Lung (tissue), 13 donors: ENCODE measurements around the gene RNU1-2. TPM values are rescaled to one million over a fixed set of nuclear protein-coding genes. Genes with fewer than 3 reads are reported as not detected.
"Not testable (repeated sequence)": the region's sequence is repeated elsewhere in the genome, so short reads cannot be mapped to it uniquely, and the experiment has no call there.

Experiments
- ATAC-seq: fragments of 200-7000 bp; cut with Tn5 transposase; one replicate; pipeline ENCODE4 v1.9.1; 2020; ENCODE audit warnings: moderate number of reproducible peaks; ENCODE audit not compliant: insufficient read depth, low FRiP score
- DNase-seq, 3 donors: peaks; one replicate each; pipeline ENCODE4 v3.0.0-alpha.2; 2013 to 2017
- H3K27ac ChIP-seq, 2 donors: one replicate each; pipeline ENCODE4 v1.5.1; 2013; ENCODE audit warnings: mild to moderate bottlenecking in 2 of 2, moderate library complexity in 2 of 2, control low read depth in 1 of 2, inconsistent platforms in 1 of 2, low read depth in 1 of 2, low read length in 1 of 2
- H3K27me3 ChIP-seq, 3 donors: one replicate each; pipeline ENCODE4 v1.5.1; 2013; ENCODE audit warnings: low read length in 2 of 3; ENCODE audit not compliant: control insufficient read depth in 3 of 3, insufficient read depth in 3 of 3
- H3K36me3 ChIP-seq, 4 donors: one replicate each; pipeline ENCODE4 v1.5.1; 2013; ENCODE audit warnings: low read length in 4 of 4, mild to moderate bottlenecking in 1 of 4, moderate library complexity in 1 of 4; ENCODE audit not compliant: control insufficient read depth in 4 of 4, insufficient read depth in 4 of 4
- H3K4me1 ChIP-seq, 5 donors: one replicate each; pipeline ENCODE4 v1.5.1; 2013; ENCODE audit warnings: low read length in 5 of 5, mild to moderate bottlenecking in 2 of 5, moderate library complexity in 1 of 5; ENCODE audit not compliant: control insufficient read depth in 5 of 5, insufficient read depth in 5 of 5
- H3K4me3 ChIP-seq: one replicate; pipeline ENCODE4 v1.5.1; 2013; ENCODE audit warnings: mild to moderate bottlenecking, control low read depth, moderate library complexity
- H3K9ac ChIP-seq, 2 donors: one replicate each; pipeline ENCODE4 v1.5.1; 2013; ENCODE audit warnings: low read length in 2 of 2, control low read depth in 1 of 2; ENCODE audit not compliant: insufficient read depth in 1 of 2
- H3K9me3 ChIP-seq, 4 donors: one replicate each; pipeline ENCODE4 v1.5.1; 2013; ENCODE audit warnings: low read length in 3 of 4, mild to moderate bottlenecking in 1 of 4, moderate library complexity in 1 of 4; ENCODE audit not compliant: control insufficient read depth in 4 of 4, insufficient read depth in 3 of 4
- whole genome bisulfite sequencing, 2 donors: extraction: QIAGEN DNeasy Blood & Tissue Kit; methylation state at CpG; one replicate each; pipeline ENCODE4 v1.1.7; 2013; 5-methylcytosine and 5-hydroxymethylcytosine counted together
- polyA plus RNA-seq, 2 donors: library from polyadenylated mRNA; stranded (reverse); fragments of 200-250 nt; gene quantifications; one replicate each; pipeline ENCODE4 v1.2.1, GENCODE V29; 2013
- small RNA-seq: library from RNA; depleted of rRNA; stranded (forward); fragments of <200 nt; gene quantifications from one replicate; pipeline ENCODE3, GENCODE V24; 2014; ENCODE audit warnings: low replicate concordance
- total RNA-seq, 2 donors: library from RNA; depleted of rRNA in 1 of 2; stranded (reverse); fragments of >200 nt in 1 of 2; gene quantifications; one replicate each; pipeline ENCODE4 v1.2.1, GENCODE V29; 2014 to 2021
- TF ChIP-seq, protein P1 (sequence below): IDR thresholded peaks from 2 replicates; pipeline ENCODE4 v1.5.1; 2012; ENCODE audit warnings: mild to moderate bottlenecking; ENCODE audit errors: control extremely low read depth, extremely low read depth
- donor health status: control.
- donor health status: control.
- donor health status: Bipolar disorder and iron deficiency.
- donor health status: healthy.
- donor health status: DM: yes; HTN: yes; CAD: no.

The RNU1-2 gene
- total and polyA plus RNA-seq, 4 donors = under 0.01 to 3,134 TPM; not detected in 2

- no peaks in the 10 kb centered on the region for H3K4me1 ChIP-seq
- TF ChIP-seq, protein P1, sequence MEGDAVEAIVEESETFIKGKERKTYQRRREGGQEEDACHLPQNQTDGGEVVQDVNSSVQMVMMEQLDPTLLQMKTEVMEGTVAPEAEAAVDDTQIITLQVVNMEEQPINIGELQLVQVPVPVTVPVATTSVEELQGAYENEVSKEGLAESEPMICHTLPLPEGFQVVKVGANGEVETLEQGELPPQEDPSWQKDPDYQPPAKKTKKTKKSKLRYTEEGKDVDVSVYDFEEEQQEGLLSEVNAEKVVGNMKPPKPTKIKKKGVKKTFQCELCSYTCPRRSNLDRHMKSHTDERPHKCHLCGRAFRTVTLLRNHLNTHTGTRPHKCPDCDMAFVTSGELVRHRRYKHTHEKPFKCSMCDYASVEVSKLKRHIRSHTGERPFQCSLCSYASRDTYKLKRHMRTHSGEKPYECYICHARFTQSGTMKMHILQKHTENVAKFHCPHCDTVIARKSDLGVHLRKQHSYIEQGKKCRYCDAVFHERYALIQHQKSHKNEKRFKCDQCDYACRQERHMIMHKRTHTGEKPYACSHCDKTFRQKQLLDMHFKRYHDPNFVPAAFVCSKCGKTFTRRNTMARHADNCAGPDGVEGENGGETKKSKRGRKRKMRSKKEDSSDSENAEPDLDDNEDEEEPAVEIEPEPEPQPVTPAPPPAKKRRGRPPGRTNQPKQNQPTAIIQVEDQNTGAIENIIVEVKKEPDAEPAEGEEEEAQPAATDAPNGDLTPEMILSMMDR = no peak
- peaks cover 0 to 11% (median under 1%) of the 10 kb centered on the region in 4 donors for H3K36me3 ChIP-seq
- no peak overlapping the region for H3K4me3 ChIP-seq
- H3K27ac ChIP-seq = no peak overlapping the region
- H3K9me3 ChIP-seq = no peaks in the 10 kb centered on the region
- no peak overlapping the region for H3K9ac ChIP-seq
- ATAC-seq (no peak), DNase-seq (no peak)
- no peaks in the 10 kb centered on the region for H3K27me3 ChIP-seq
- WGBS, 2 donors = 73 to 89% methylated on average over 49 to 51 of the region's 51 CpGs
Measured at GRCh38 chr1:16938351-16939321, 42.9 kb downstream of the RNU1-2 start.

DNA sequence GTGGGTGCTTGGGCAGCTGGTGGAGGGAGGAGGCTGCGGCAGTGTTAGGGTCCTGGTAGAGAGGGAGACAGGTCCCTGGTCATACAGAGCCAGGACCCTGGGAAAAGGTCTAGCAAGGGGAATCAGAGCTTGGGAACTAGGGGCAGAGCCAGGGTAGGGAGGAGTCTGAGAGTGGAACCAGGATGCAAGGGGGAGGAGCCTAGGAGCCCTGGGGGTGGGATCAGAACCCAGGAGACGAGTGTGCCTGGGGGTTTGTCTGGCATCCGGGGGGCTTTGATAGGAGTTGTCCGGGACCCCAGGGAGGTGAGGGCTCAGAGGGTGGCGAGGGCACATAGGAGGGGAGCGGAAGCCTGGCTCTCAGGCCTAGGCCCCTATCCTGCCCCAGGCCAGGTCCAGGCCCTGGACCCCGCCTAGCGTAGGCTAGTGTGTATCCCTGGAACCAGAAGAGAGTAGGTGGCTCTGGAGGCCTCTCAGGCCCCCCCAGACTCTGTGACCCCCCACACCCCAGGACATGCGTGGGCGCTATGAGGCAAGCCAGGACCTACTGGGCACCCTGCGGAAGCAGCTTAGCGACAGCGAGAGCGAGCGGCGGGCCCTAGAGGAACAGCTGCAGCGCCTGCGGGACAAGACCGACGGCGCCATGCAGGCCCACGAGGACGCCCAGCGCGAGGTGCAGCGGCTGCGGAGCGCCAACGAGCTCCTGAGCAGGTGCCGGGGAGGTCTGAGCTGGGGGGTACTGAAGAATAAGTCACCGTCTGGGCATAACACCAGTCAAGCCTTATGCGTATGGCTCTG lies 43.8 kb downstream of the RNU1-2 start:
- not testable (repeated sequence) for DNase-seq

DNA sequence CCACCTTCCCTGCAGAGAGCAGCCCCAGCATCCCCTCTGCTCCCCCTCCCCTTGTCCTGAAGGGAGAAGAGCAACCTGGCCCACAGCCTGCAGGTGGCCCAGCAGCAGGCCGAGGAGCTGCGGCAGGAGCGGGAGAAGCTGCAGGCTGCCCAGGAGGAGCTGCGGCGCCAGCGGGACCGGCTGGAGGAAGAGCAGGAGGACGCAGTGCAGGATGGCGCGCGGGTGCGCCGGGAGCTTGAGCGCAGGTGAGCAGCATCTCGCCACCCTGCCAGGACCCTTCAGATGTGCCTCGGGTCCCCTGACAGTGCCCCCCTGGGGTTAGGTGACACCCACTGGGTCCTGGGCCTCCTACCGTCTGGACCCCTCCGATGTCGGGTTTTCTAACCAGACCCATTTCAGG lies 48.3 kb downstream of the RNU1-2 start:
- no peak for ATAC-seq
- no peak for DNase-seq
- no peak overlapping the region for H3K4me3 ChIP-seq
- no peaks in the 10 kb centered on the region for H3K4me1 ChIP-seq
- H3K9ac ChIP-seq = no peak overlapping the region
- no peak overlapping the region for H3K27ac ChIP-seq
- H3K27me3 ChIP-seq = no peaks in the 10 kb centered on the region
- WGBS, 2 donors = 94% methylated on average over 19 of the region's 19 CpGs
- peaks cover 0 to 19% (median 0%) of the 10 kb centered on the region in 4 donors for H3K36me3 ChIP-seq
- TF ChIP-seq, protein P1 = no peak
- no peaks in the 10 kb centered on the region for H3K9me3 ChIP-seq

More for the DNA sequence above, 43.8 kb downstream of the RNU1-2 start:
- H3K36me3 ChIP-seq = peaks cover 0 to 15% (median 0%) of the 10 kb centered on the region in 4 donors
- H3K9ac ChIP-seq, H3K4me1 ChIP-seq, H3K27ac ChIP-seq, H3K4me3 ChIP-seq, H3K27me3 ChIP-seq, H3K9me3 ChIP-seq, ATAC-seq: not testable (repeated sequence)
- WGBS, 2 donors = 95 to 97% methylated on average over 32 of the region's 32 CpGs

GRCh38 chr1:16945512-16945911 lies 49.7 kb downstream of the RNU1-2 start:
- WGBS, 2 donors = 91 to 97% methylated on average over 3 to 9 of the region's 9 CpGs
- peak; percentile 16 for ATAC-seq
- not testable (repeated sequence) for H3K9me3 ChIP-seq, H3K27me3 ChIP-seq, DNase-seq, H3K9ac ChIP-seq, H3K4me3 ChIP-seq, H3K4me1 ChIP-seq, H3K27ac ChIP-seq
- peaks cover 0 to 15% (median 0%) of the 10 kb centered on the region in 4 donors for H3K36me3 ChIP-seq

Small RNA genes within 50 kb of the gene (small RNA-seq; reads per million reads assigned to genes)
- gene MIR3675 = not detected
- gene RNU1-2 = not detected
- gene RNU1-5P = not detected

Other genes starting within 250 kb of the RNU1-2 start
- gene RNU1-3, start 229.0 kb upstream of the RNU1-2 start, total RNA-seq = 1,000 to 10,000 TPM in 1 of 2 donors, under 1 TPM in 1; under 0.01 to 3,134 TPM
- gene RNU1-3, start 229.0 kb upstream of the RNU1-2 start, polyA plus RNA-seq = not detected
- gene RNU1-4, start 155.5 kb upstream of the RNU1-2 start, total RNA-seq = 1,000 to 10,000 TPM in 1 of 2 donors, under 1 TPM in 1; under 0.01 to 3,134 TPM
- gene RNU1-4, start 155.5 kb upstream of the RNU1-2 start, polyA plus RNA-seq = not detected
- gene CROCC, start 26.0 kb downstream of the RNU1-2 start, total RNA-seq = 10 to 100 TPM; 31.5 to 42.2 TPM
- gene CROCC, start 26.0 kb downstream of the RNU1-2 start, polyA plus RNA-seq = 10 to 100 TPM; 14.9 to 25.4 TPM
- gene MFAP2, start 84.6 kb downstream of the RNU1-2 start, total RNA-seq = 10 to 100 TPM; 13.3 to 28.5 TPM
- gene MFAP2, start 84.6 kb downstream of the RNU1-2 start, polyA plus RNA-seq = 10 to 100 TPM in 1 of 2 donors, 1 to 10 TPM in 1; 7.4 to 11.6 TPM
- 10 to 100 TPM; 20.2 to 50.6 TPM for gene ATP13A2, start 115.9 kb downstream of the RNU1-2 start, total RNA-seq
- gene ATP13A2, start 115.9 kb downstream of the RNU1-2 start, polyA plus RNA-seq = 10 to 100 TPM; 24.7 to 41.9 TPM
- gene SDHB, start 158.1 kb downstream of the RNU1-2 start, total RNA-seq = 10 to 100 TPM; 59.1 to 93.2 TPM
- gene SDHB, start 158.1 kb downstream of the RNU1-2 start, polyA plus RNA-seq = 100 to 1,000 TPM in 1 of 2 donors, 10 to 100 TPM in 1; 73.8 to 117 TPM
- gene PADI2, start 223.5 kb downstream of the RNU1-2 start, total RNA-seq = 1 to 10 TPM; 2.1 to 4.6 TPM
- gene PADI2, start 223.5 kb downstream of the RNU1-2 start, polyA plus RNA-seq = 10 to 100 TPM in 1 of 2 donors, 1 to 10 TPM in 1; 1.2 to 12.8 TPM